GM12892 (cell line): ENCODE measurements around the gene RNF181. TPM values are rescaled to one million over a fixed set of nuclear protein-coding genes. Genes with fewer than 3 reads are reported as not detected.

Experiments used
- DNase-seq: peaks from one replicate; pipeline ENCODE4 v3.0.0; 2011; ENCODE audit not compliant: insufficient read length
- FAIRE-seq: peaks from 2 replicates; lab custom pipeline; 2011; peaks lifted over from hg19 to GRCh38; lab: Jason Lieb, UNC
- POLR2A ChIP-seq: IDR thresholded peaks from 2 replicates; pipeline ENCODE4 v1.6.1; 2011; ENCODE audit warnings: low read depth, low read length, control low read depth
- POLR2AphosphoS5 ChIP-seq: IDR thresholded peaks from 2 replicates; pipeline ENCODE4 v1.6.1; 2011; ENCODE audit warnings: low read depth, low read length, control low read depth
- TAF1 ChIP-seq: IDR thresholded peaks from 2 replicates; pipeline ENCODE4 v1.6.1; 2011; ENCODE audit warnings: low read depth, mild to moderate bottlenecking, control low read depth, low read length, borderline replicate concordance
- polyA plus RNA-seq: library from polyadenylated mRNA; unstranded; fragments of >200 nt; gene quantifications from one replicate; pipeline ENCODE4 v1.2.1, GENCODE V29; 2012; ENCODE audit warnings: missing spikeins, inconsistent platforms; ENCODE audit not compliant: missing spikeins

RNF181 gene, protein sequence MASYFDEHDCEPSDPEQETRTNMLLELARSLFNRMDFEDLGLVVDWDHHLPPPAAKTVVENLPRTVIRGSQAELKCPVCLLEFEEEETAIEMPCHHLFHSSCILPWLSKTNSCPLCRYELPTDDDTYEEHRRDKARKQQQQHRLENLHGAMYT
- polyA plus RNA-seq, result 252 TPM

DNA sequence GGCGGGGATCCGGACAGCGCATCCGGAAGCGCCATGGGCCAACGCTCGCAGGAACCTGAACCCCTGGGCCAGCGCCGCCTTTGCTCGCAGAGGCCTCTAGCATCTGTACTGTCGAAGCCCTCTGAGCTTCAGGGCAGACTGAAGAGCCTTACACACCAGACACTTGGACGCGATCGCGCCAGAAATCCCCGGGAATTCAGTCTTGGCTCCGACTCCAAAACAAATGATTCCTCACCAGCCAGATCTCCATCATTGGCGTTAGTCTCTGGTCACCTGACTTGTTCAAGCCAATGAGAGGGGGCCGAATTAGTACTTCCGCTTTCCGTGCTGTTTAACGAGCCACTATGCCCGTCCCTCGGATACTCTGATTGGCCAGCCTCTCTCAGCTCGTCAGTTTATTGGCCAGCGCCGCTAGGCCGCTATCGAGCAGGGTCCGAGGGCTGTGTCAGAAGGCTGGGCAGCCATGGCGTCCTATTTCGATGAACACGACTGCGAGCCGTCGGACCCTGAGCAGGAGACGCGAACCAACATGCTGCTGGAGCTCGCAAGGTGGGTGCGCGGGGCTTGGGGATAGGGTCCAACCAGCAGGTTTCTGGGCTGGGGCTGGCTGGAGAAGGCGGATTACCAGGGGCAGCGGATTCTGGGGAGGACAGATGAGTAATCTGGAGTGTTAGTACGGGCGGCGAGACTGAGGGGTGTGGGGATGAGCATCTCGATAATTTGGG, at the start of gene RNF181:
Gene RNF181 (plus strand): TSS at position 445 of the 725 bp plus-strand sequence. CDS start 19 bp downstream, at position 464.
- DNase-seq (peak; percentile 97), FAIRE-seq (peak; percentile 100)
- peak; percentile 80 for TF ChIP-seq POLR2AphosphoS5
- TF ChIP-seq POLR2A, result peak; percentile 90
- no peak for TF ChIP-seq TAF1

GRCh38 chr2:85545780-85546240, 49.7 kb upstream of the RNF181 start:
- DNase-seq, result no peak
- FAIRE-seq, result no peak
- TF ChIP-seq POLR2A (no peak), POLR2AphosphoS5 (peak; percentile 79; the same call in 1 of the 2 replicates), TAF1 (no peak)

DNA sequence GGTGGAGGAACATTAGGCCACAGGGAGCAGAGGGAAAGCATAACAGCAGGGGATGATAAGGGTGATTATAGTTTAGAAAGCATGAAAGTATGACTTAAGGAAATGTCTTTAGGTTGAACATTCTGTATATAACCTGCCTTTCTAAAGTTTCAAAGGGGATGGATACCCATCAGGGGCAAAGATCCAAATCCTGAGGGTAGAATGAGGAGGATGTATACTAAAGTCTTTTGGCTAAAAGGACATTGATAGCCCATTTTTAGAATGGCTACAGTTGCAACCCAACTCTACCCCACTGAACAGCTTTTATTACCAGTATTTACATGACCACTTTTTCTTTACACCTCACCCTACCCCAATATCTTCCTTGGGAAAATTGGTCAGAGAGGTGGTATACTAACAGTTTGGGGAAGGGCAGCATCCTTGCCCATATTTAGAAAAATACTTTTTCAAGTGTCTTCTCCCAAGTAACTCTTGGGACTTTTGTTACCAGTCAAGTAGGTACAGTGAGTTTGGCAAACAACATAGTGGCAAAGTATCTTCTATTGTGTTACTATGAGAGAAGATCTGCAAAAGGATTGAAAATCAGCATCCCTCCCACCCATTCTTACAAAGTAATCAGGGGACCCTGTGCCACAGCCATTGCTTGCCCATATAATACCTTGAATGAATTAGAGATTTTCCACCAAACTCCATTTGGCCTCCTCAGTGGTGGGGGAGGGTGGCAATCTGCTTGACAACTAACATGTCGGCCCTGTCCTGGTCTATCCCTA, 48.3 kb upstream of the RNF181 start:
- TF ChIP-seq TAF1, result no peak
- TF ChIP-seq POLR2AphosphoS5, result no peak
- TF ChIP-seq POLR2A, result no peak; the same call in 1 of the 2 replicates
- no peak for DNase-seq
- FAIRE-seq, result no peak

- TF ChIP-seq POLR2A, result no peak
- TF ChIP-seq TAF1, result no peak
- TF ChIP-seq POLR2AphosphoS5, result no peak
- DNase-seq (no peak), FAIRE-seq (no peak)
Measured at GRCh38 chr2:85547859-85548607, 47.5 kb upstream of the RNF181 start.

- no peak for TF ChIP-seq POLR2AphosphoS5
- TF ChIP-seq POLR2A, result no peak
- TF ChIP-seq TAF1, result no peak
- DNase-seq (no peak), FAIRE-seq (no peak)
Measured at GRCh38 chr2:85548608-85548900, 47.0 kb upstream of the RNF181 start.

DNA sequence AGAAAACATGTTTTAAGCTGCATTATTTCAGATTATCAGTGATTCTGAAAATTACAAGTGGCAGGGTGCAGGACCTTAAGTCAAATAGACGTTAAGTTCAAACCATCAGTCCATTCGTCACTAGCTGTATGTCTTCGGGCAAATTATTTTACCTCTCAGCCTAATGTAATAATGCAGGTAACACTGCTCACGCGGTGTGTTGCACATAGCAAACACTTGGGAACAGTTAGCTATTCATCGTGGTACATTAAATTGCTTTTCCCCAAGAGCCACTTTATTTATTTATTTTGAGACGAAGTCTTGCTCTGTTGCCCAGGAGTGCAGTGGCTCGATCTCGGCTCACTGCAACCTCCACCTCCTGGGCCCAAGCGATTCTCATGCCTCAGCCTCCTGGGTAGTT, 46.5 kb upstream of the RNF181 start:
- DNase-seq (no peak), FAIRE-seq (no peak)
- no peak for TF ChIP-seq TAF1
- no peak for TF ChIP-seq POLR2A
- TF ChIP-seq POLR2AphosphoS5, result no peak

DNA sequence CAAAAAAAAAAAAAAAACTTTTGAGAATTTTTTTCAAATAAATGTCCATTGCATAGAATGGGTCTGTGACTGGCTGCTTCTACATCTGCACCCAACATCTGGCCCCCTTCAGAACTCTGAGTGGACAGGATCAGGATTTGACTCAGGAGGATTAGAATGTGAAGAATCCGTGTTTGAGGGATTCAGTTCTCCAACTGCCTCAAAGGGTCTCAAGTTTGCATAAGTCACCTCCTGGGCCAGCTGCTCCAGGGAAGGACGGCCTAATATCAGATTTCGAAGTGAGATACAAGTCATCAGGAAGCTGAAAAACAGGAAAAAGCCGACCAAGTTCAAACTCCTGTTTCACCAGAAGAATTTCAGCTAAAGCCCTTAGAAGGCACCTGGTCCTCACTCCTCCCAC, 45.7 kb upstream of the RNF181 start:
- TF ChIP-seq POLR2A, result no peak
- TF ChIP-seq TAF1, result no peak
- TF ChIP-seq POLR2AphosphoS5, result no peak
- FAIRE-seq (no peak), DNase-seq (no peak)

DNA sequence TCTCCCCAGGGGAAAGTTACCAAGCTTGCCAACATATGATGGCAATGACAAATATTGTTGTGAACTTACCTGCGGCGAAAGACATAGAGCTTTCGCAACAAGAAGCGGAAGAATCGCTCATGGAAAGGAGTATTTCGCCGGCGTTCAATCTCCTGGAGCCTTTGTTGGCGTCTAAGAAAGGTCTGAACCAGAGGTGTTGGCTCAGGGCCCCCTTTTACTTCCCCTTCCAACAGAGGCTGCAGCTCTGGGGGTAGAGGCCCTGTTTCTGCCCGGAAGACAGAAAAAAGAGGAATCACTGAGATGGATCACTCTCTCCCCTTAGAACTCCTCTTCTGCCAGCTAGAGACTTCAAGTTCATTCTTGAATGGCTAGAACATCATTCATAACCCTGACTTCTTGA, 45.1 kb upstream of the RNF181 start:
- FAIRE-seq (no peak), DNase-seq (no peak)
- TF ChIP-seq TAF1 (no peak), POLR2A (no peak), POLR2AphosphoS5 (no peak)

DNA sequence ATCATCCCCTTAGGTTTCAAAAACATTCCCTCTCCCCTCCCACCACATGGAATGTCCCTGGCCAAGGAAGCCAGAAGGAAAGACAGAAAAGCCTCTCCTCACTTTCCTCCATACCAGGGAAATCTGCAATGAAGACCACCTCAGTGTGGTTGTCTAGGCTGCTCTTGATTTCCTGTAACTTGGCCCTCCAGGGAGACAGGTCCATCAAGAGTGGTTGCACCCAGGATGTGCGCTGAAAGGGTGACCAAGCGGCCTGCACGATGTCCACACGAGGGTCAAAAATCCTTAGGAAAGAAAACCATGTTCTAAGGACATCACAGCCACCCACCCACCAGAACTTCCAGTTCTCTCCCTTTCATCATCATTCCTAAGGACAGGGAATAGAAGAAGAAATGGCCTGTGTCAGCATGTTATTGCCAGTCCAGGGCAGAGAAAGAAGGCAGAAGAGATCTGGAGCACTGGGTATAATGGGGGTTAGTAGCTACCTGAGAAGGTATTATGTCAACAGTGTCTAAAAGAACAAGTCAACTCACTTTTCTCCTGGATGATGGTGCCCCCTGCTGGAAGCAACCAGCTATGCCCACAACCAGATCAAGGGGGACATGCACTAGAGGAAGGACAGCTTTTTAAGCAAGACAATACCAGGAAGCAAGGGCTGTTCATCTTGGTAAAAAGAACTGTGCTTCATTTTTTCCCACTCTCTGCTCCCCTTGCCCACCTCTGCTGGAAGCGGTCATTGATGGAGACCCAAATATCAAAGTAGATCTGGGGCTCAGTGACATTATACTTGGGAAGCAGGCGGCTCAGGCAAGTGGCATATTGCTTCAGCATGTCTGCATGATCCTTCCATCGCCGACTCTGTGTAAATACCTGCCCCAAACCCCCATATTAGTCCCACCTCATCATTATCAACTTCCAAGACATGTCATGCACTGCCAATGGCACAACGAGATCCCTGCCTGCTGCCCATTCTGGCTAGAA, 43.6 kb upstream of the RNF181 start:
- peak; percentile 92 for FAIRE-seq
- DNase-seq, result peak; percentile 44
- TF ChIP-seq TAF1 (0 out of 2 replicates have a peak, but pooled peaks have one; percentile 6), POLR2A (no peak)

- no peak for TF ChIP-seq POLR2AphosphoS5
- DNase-seq, result no peak
- FAIRE-seq, result no peak
Measured at GRCh38 chr2:85553184-85553583, 42.4 kb upstream of the RNF181 start.
